HG02938 (cell line): ENCODE data around the gene ATXN10.

ENCODE experiments used
- ATAC-seq: cut with Tn5 transposase; IDR thresholded peaks from one replicate; pipeline ENCODE4 v1.9.1; 2021; ENCODE audit warnings: mild to moderate bottlenecking, moderate library complexity; ENCODE audit not compliant: unreplicated experiment

Gene ATXN10

GRCh38 chr22:45817745-45818423, 146.2 kb downstream of the ATXN10 start:
- no peak for ATAC-seq

DNA sequence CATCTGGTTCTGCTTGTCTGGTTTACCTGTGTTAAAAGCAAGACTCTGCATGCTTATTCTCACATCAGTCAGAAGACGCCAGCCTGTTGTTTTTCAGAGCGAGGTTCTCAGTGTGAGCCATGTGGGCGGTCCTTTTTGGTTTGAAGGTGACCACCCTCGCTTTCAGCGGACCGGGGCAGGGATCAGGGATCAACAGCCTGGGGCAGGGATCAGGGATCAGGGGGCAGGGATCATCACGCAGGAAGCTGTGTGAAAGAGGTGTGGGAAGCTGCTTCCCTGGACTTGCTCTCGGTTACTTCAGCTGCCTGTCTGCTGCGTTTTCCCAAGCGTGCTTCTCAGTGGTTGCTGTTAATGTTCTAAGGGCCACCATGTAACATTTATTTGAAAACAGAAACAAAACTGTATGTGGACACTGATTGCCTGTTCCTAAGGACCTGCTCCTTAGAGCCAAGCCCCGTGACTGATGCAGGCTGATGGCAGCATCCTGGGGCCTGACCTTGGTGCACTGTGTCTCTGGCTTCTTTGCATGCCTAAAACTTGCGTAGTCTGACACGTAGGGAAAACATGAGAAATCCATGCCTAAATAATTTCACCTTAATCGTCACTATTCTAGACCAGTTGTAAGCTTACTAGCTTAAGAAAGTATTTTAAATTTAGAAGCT, 146.9 kb downstream of the ATXN10 start:
- ATAC-seq = no peak

DNA sequence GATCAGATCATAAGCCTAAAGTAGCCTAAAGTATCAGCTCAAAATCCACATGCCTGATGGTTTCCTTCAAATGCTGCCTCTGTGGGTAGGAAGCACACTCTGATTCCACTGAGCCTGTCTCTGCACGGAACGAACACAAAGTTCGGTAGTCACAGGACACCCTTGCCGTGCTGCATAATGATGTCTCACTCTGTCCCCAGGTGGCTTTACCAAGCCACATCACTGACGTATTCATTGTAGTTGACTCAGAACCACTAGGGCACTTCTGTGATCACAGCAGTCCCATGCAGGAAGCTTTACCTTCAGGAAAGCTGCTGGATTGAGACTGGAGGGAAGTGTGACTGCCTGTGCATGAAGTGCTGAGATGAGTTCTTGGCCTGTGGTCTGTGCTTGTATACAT, 147.7 kb downstream of the ATXN10 start:
- ATAC-seq = no peak

DNA sequence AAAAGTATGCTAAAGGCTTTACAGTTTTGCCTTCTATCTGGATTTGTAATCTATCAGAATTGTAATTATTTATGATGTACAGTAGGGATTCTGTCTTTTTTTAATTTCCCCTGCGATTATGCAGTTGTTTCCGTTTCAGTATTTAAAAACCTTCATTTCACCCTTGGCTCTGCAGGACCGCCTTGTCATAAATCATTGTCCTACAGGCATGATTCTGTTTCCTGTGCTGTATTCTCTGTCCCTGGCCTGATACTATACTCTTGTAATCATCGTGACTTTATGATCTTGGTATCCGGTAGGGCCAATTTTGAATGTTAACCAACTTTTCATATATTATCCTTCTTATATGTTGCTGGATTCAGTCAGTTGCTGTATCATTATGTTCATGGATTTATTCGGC, 151.7 kb downstream of the ATXN10 start:
- ATAC-seq = no peak

GRCh38 chr22:45826520-45826919, 154.9 kb downstream of the ATXN10 start:
- no peak for ATAC-seq

- ATAC-seq = no peak
Measured at GRCh38 chr22:45828841-45829240, 157.2 kb downstream of the ATXN10 start.

DNA sequence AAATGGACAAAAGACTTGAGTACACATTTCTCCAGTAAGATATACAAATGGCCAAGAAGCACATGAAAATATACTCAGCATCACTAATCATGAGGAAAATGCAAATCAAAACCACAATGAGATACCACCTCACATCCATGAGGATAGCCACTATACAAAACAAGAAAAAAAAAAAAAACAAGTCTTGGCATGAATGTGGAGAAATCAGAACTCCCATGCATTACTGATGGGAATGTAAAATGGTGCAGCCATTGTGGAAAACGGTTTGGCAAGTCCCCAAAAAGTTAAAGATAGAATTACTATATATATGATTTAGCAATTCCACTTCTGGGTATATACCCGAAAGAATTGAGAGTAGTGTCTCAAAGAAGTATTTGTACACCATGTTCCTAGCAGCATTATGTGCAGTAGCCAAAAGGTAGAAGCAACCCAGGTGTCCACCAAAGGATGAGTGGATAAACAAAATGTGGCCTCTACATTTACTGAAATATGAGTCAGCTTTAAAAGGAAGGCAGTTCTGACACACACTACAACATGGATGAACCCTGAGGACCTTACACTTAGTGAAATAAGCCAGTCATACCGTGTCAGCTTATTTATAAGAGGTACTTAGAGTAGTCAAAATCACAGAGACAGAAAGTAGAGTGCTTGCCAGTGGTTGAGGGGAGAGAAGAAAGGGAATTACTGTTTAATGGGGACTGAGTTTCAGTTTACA, 159.1 kb downstream of the ATXN10 start:
- no peak for ATAC-seq

- no peak for ATAC-seq
Measured at GRCh38 chr22:45831394-45831793, 159.8 kb downstream of the ATXN10 start.

DNA sequence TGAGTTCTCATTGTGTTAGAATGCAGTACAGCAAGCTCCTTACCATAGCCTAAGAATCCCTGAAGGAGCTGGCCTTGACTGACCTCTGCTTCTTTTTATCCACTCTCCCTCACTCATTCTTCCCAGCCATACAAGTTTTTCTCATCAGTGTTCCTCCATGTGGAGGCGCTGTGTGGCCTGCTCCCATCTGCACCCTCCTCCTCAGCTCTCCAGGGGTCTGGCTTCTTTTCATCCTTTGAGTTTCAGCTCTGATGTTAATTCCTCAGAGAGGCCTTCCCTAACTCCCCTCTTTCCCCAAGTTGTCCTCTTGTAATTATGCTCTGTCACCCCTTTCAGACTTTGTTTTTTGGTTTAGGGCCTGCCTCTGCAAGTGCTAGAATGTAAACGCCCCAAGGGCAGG, 160.5 kb downstream of the ATXN10 start:
- no peak for ATAC-seq

DNA sequence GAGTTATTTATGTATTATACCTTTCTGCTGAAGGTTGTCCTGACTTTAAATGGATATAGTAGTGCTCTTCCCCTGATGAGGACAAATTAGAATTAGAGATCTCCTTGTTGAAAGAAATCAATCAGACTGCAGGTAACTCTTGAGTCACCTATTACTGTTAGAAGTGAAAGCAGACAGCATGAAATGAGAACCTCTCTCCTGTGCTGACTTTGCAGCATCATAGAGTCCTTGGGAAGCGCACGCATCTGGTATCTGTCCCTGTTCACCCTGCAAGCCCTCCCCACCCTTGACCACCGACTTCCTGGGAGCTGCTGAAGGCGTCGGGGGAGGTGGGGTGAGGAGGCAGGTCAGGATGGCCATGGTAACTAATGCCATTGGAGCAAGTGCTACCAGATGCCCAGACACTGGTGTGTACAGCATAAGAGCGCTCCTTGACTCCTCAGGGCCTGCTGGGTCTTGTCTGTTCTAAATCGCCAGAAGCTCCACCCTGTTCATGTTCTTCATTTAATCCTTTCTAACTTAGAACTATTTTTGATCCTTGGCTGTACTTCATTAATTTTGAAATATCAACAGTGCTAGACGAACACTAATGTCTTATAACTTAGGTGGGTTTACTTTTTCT, 161.4 kb downstream of the ATXN10 start:
- no peak for ATAC-seq

DNA sequence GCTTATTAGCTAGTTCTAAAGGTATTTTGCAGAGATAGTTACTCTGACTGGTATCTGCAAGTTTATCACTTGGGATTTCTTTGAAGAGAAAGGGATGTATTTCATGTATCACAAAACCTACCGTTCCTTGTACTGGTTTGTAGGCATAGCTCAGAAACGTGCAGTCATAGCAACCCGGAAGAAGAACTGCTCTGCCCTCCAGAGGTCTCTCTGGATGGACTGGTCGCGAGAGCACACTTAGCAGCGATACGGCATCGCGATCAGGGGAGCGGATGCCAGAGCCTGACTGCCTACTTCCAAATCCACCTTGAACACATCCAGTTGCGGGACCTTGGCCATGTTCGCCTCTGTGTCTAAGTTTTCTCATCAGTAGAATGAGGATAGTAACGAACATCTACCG, 162.0 kb downstream of the ATXN10 start:
- ATAC-seq = no peak

DNA sequence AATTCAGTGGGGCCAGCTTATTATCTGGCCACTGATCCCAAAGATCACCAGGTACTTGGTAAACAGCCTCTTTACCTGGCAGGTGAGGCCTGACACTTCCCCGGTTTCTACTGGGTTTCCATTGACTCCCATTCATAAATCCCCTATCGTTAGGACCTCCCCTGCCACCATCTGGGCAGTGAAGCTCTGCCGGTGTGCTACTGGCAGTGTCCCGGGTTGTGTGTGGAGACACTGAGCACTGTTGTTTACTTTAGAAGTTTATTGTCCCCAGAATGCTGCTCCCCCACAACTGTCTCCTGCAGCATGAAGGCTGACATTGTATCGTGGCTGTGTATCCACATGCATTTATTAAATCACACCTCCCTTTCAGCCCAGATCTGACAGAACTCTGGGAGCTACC, 162.6 kb downstream of the ATXN10 start:
- no peak for ATAC-seq

DNA sequence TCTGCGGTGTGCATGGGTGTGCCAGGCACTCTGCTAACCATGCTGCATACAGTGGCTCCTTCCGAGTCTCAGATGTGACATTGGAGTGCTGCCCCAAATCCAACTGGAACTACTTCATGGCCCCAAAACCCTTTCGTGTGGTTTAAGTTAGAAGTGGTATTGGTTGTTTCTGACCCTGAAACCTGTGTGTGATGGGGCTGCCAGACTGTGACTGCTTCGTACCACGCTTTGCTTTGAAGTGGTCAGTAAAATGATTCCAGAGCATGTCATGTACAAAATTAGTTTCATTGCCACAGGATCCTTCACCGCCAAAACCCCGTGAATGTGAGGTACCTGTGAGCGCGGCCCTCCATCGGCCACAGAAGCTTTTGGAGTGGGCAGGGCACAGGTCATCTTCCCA, 163.2 kb downstream of the ATXN10 start:
- no peak for ATAC-seq

GRCh38 chr22:45836418-45837169, 165.0 kb downstream of the ATXN10 start:
- ATAC-seq = no peak

- ATAC-seq = no peak
Measured at GRCh38 chr22:45837508-45837907, 165.9 kb downstream of the ATXN10 start.

GRCh38 chr22:45838305-45838887, 166.8 kb downstream of the ATXN10 start:
- ATAC-seq = no peak

DNA sequence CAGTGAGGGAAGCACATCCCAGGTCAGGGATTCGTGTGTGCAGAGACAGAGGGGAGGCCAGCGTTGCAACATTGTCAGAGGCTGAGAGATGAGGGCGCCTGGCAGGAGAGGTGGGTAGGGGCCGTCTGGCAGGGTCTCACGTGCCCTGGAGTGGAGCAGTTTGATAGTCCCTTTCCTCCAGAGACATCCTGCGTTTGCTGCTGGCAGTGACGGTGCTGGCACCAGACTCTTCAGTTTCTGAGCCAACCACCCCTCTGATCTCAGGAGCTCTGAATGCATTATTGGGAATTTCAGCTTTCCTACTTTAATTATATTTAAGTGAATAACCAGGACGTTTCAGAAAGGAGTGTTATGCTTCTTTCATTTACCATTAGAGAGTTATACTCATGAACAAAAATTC, 168.8 kb downstream of the ATXN10 start:
- no peak for ATAC-seq

- no peak for ATAC-seq
Measured at GRCh38 chr22:45842291-45842991, 170.8 kb downstream of the ATXN10 start.

GRCh38 chr22:45843031-45843430, 171.4 kb downstream of the ATXN10 start:
- ATAC-seq = no peak

- no peak for ATAC-seq
Measured at GRCh38 chr22:45843986-45844385, 172.4 kb downstream of the ATXN10 start.
